ENCODE measurements around the gene MUSK.

- TF ChIP-seq RAD21 (conservative IDR thresholded peaks at IDR 0.05 in 1 of 2, IDR thresholded peaks at IDR 0.05 in 1 of 2) (no peak), ATOH8 (CRISPR knock-in tag; IDR thresholded peaks at IDR 0.05; ENCODE audit: low read depth) (no peak), CTCF (IDR thresholded peaks at IDR 0.05) (no peak), CBX2 (IDR thresholded peaks at IDR 0.05; ENCODE audit: borderline replicate concordance, low read depth) (no peak), EP300 (IDR thresholded peaks at IDR 0.05) (no peak), POLR2A (IDR thresholded peaks at IDR 0.05; ENCODE audit: low read length) (no peak)
Observed at GRCh38 chr9:110655754-110656641, 12.6 kb upstream of the MUSK start.
